ENCODE data around the gene MRPS7.
A peak's percentile ranks its signal among the peaks of the same experiment; 100 is the strongest.
"Not testable (repeated sequence)": the region's sequence is repeated elsewhere in the genome, so short reads cannot be mapped to it uniquely, and the experiment has no call there.

MRPS7 gene

DNA sequence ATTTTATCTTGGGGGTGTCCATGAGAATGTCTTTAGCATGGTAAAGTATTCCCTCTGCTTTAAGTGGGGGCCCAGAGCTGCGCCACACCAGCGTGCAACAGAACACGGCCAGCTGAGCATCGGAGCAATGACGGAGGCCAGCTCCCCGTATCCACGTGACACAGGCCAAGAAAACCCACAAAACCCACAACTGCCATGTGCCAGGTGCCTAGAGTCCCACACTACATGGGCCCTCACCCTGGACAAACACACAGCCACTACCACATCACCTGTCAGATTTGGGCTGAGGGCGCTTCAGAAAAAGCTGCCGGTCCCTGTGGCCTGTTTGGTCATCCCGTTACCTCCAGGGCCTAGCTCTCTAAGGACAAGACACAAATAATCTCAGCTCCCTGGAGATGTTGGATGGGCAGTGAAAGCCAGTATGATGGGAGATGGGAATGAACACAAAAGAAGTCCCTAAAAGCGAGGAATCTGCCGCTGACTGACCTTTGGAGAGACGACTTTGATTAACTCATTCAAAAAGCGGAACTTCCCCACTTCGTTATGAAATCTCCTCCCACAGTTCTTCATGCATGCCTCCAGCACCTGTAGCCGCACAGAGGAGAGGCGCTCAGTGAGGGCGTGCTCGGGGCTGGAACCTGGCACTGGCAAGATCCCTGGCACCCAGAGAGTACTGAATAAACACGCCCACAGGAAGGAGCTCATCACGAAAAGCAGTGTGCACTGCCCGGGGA is 17.4 kb upstream of the MRPS7 start:
- no peak for DNase-seq

DNA sequence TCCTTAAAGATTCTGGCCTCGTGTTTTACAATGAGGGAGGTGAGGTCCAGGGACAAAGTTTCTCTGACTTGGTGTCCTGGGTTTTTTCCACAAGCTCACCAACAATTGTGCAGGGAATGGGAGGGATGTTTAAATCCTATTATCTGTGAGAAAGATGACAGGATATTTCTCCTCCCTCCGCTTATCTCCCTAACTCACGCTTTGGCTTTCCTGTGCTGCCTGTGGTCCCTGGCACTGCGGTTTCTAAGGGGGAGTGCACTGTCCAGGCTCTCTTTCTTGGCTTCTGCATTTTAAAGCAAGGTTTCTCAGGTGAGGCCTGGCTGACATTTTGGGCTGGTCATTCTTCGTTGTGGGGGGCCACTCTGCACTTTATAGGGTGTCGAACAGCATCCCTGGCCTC is 16.7 kb upstream of the MRPS7 start:
- no peak for DNase-seq

DNA sequence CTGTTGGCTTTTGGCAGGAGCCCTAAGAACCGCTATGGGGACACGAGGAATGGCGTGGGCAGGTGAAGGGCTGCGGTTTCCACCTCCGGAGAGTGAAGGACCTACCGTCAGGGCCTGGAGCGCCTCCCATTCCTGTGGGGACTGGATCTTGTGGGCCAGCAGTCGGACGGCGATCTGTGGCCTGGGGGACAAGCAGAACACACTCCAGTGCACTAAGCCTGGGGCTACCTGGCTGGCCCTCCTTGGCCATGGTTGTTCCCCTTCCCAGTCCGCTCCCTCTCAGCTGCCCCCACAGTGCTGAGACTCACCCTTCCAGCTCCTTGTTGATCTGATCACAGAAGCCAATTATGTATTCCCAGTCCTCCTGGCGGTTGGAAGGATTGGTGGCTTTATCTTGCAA is 15.3 kb upstream of the MRPS7 start:
- DNase-seq, result no peak

GRCh38 chr17:75249564-75249963 is 12.1 kb upstream of the MRPS7 start:
- DNase-seq, result no peak

DNA sequence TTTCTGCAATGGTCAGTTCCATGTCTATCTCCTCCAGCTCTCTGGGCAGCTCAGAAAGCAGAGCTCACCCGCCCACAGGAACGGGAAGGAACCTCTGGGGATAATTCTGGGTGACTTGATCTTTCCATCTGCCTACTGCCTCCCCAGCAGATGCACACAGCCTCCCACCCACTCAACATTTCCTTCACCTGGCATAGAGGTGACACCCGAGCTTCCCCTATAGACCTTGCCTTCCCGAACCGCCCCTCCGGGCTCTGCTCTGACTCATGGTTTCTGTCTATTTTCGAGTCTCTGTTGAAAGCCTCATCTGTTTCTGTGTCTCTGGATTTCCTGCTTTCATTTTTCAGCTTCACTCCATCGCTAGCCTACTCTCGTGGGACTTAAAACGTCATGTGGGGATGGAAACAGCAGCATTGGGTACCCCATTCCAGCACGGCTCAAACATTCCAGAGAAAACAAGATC is 11.6 kb upstream of the MRPS7 start:
- no peak for DNase-seq

DNA sequence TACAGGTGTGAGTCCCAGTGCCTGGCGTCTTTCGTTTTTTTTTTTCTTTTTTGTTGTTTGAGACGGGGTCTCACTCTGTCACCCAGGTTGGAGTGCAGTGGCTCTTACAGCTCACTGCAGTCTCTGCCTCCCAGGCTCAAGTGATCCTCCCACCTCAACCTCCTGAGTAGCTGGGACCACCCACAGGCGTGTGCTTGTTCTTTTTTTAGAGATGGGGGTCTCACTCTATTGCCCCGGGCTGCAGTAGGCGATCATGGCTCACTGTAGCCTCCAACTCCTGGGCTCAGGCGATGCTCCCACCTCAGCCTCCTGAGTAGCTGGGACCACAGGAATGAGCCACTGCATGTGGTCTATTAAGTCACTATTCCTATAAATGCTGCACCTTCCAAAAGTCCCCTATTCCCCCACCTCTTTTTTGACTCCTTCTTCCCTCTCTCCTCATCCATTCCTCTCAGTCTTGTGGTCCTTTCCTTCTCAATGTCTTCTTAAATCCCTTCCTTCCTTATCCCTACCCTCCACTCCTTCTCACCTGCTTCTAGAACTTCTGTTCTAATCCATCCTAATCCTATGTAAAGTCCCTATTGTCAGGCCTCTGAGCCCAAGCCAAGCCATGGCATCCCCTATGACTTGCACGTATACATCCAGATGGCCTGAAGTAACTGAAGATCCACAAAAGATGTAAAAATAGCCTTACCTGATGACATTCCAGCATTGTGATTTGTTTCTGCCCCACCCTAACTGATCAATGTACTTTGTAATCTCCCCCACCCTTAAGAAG is 9.5 kb upstream of the MRPS7 start:
- no peak for DNase-seq

GRCh38 chr17:75255954-75256698 is 5.6 kb upstream of the MRPS7 start:
- not testable (repeated sequence) for DNase-seq

DNA sequence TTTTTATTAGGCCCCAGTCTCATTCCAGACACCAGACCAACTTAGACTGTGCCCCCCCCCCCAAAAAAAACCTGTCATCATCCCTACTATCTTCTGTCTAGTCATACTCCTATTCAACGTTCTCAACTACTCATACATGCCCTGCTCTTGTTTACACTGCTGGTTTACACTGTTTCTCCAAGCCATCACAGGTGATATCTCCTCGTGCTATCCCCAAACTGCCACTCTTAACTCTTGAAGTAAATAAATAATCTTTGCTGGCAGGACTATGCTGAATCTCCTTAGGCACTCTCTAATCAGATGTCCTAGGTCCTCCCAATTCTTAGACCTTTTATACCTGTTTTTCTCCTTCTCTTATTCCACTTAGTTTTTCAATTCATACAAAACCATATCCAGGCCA is 4.5 kb upstream of the MRPS7 start:
- not testable (repeated sequence) for DNase-seq

GRCh38 chr17:75260641-75261335 is 891 bp upstream of the MRPS7 start:
- no peak for DNase-seq

- no peak for DNase-seq
These were observed 480 bp downstream of the MRPS7 start for GRCh38 chr17:75262112-75262606.

- DNase-seq, result no peak
These were observed 1.4 kb downstream of the MRPS7 start for GRCh38 chr17:75263055-75263454.

- DNase-seq, result no peak
These were observed 4.1 kb downstream of the MRPS7 start for GRCh38 chr17:75265614-75266315.

DNA sequence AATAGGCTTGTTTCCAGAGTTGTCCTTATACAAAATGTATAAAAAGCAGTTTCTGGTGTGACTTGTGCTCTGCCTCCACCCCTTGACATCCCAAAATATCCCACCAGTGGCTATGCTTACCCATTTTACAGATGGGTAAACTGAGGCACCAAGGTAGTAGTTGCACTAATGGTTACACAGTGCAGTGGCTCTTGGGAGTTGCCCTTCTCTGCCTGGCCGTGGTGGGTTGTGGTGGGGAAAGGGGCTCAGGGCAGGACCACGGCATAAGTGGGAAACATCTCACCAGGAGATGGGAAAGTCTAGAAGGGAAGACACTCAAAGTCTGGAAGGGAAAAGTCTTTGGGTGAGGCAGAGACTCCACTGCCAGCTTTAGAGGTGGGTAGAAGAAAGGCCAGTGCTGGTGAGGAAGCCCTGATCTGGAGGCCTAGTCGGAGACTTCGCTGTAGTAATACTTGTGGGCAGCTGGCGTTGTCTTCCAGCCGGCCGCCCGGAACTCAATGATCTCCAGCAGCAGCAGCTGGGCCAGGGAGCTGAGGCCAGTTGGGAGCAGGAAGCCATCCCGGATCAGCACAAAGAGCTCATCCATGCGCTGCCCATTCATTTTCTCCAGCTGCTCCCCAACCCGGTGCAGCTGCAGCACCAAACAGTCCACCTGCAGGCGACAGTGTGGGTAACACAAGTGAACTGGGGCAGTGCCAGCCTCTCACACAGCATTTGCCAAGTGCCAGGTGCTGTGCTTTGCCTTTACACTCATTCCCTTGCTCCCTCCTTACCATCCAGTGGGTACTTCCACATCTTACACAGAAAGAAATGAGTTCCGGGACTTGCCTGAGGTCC is 4.9 kb downstream of the MRPS7 start:
- DNase-seq, result no peak

GRCh38 chr17:75267153-75267410 is 5.4 kb downstream of the MRPS7 start:
- no peak for DNase-seq

DNA sequence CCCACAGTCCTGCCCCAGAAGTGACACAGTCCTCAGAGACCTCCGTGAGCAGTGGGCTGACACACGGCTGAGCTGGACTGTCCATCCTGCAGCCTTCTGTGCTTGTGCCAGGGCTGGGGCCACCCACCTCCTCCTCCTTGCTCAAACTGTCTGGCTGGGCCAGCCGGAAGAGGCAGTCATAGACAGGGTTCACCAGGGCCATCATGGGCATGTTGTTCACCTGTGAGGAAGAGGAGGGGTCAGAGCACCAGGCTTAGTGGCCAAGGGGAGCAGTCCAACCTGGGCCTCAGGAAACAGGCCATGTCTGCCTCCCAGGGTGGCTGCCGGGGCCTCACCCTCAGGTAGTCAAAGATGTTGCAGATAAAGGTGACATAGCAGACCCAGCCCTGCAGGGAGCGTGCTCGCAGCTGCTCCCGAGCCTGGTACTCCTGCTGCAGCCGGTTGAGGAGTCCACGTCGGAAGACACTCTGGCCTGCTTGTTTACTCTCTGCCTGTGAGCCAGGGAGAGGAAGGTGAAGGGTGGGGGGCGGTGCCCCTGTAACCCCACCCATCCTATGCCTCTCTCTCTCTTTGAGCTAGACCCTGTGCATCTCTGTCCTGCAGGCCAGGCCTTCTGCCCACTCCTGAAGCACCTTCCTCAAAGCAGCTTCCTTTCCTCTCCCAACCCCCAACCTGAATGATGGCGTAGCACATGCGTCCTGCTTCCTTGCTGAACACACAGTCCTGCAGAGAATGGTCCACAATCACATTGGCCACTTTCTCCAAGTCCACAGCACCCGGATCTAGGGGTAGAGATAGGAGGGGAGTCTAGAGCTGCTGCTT is 5.9 kb downstream of the MRPS7 start:
- no peak for DNase-seq

DNA sequence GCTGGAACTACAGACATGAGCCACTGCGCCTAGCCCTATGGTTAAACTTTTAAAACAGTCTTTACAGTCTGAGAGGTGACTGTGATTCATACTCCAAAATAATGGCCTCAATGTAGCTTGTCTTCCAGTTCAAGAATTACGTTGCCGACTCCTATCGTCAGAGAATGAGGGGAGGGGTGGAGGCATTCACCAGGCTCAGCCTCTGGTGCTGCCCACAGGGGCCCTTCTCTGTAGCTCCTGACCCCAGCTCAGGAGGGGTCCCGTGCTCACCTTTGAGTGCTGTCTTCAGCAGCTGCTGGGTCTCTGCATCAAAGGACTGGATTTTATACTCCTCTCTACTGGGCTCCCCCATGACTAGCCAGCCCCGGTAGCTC is 8.2 kb downstream of the MRPS7 start:
- DNase-seq, result no peak

GRCh38 chr17:75270218-75270965 is 8.7 kb downstream of the MRPS7 start:
- peak; percentile 87 for DNase-seq

DNA sequence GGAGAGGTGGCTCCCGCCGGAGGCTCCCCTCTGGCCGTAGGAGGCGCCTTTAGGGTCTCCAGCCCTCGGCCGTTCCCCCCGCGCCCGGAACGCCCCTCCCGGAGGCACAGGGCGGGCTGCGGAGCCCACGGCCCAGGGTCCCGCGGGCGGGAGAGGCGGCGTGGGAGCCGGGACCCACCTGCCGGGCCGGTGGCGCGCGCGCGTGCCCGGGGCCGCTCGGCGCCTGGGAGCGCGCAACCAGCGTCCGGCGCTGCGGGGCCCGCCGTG is 9.2 kb downstream of the MRPS7 start, which contains the start of gene MIF4GD:
Gene MIF4GD, minus strand, starts transcription at position 266 of the 267 bp plus-strand sequence. CDS start 1,036 bp downstream, outside the sequence.
- DNase-seq, result no peak

DNA sequence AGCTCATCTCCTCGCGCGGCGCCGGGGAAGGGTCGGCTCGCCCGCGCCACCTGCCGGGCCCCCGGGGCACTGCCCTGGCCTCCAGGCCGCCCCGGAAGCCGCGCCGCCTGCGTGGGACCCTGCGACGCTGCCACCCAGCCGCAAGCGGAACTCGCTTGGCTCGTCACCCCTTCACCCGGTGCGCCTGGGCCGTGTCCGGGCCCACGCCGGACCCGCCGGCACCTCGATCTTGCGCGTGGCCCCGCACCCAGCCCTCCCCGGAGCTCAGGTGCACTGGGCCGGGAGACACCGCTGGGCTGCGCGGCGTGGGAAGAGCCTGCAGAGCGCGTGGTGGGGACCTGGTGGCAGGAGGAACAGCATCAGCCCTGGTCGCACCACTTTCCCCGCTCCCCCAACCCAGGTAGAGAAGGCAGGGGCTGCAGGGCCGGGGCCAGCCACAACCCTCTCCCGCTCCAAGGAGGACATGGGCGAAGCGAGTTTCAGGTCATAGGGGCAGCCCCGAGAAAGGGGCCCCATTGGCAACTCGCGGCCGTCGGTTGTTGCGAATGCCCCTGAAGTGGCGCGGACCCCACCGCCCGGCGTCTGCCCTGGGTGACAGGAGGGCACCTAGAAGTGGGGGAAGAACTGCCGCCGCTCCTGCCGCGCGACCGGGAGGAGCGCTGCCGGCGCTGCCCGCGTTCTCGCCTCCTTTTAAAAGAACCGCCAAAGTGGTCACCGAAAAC is 9.7 kb downstream of the MRPS7 start:
- DNase-seq, result peak; percentile 90
